HG03039 (cell line): Measurements from ENCODE around the gene CRYBG2.
"Not testable (repeated sequence)": the region's sequence is repeated elsewhere in the genome, so short reads cannot be mapped to it uniquely, and the experiment has no call there.

Experiments used
- ATAC-seq: cut with Tn5 transposase; IDR thresholded peaks from one replicate; pipeline ENCODE4 v1.9.1; 2021; ENCODE audit warnings: mild to moderate bottlenecking, moderate library complexity; ENCODE audit not compliant: unreplicated experiment

The CRYBG2 gene

DNA sequence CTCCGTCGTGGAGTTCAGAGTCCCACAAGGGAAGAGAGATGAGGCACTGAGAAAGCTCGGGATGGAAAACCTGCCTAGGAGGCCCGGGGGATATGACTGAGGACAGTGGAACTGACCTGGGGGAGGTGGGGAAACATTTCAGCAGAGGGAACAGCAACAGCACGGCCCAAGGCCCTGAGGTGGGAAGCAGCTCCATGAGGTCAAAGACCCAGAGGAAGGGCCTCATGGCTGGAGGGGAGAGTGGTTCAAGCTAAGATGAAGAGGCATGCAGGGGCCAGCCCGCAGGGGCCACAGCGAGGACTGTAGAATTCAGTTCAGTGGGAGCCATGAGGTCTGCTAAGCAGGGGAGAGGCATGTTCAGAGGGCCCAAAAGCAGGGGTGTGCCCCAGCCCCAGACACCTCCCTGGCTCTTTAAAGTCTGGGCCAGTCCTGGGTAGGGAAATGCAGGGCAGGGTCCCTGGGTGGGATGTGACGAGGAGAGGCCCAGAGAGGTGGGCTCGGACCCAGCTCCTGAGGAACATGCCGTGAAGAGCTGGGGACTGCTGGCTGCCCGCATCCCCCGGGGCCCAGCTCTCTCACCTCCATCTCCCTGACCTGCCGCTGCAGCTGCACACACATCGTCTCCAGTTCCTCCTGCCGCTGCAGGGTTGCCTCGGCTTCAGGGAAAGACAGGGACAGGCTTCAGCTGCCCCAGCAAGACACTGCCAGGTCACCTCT lies 57.4 kb downstream of the CRYBG2 start:
- ATAC-seq = no peak

- ATAC-seq = no peak
These were observed 58.5 kb downstream of the CRYBG2 start for GRCh38 chr1:26295194-26296138.

DNA sequence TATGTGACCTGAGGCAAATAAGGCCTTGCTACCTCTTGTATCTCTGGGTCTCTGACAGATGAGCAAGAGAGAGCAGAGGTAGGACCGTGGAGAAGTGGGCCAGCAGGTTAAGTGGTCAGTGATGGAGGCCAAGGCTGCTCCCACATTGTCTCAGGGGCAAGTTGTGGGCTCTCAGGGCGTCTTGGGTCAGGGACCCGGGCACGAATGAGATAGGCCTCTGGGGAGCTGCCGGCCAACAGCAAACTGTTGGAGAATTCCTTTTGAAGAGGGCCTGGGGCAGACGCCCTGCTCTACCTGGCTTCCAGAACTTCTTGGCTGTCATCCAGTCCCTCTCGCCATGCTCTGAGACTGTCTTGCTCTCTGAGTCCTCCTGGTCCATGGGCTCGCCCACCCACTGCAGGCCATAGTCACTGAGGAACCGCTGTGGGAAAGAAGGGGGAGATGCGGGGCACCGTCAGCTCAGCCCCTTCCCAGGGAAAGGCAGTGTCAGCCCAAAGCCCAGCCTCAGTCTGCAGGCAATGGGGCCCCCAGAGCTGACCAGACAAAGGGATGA lies 59.9 kb downstream of the CRYBG2 start:
- no peak for ATAC-seq

GRCh38 chr1:26292735-26293134 lies 61.2 kb downstream of the CRYBG2 start:
- not testable (repeated sequence) for ATAC-seq

GRCh38 chr1:26291939-26292338 lies 62.0 kb downstream of the CRYBG2 start:
- no peak for ATAC-seq

- no peak for ATAC-seq
These were observed 62.5 kb downstream of the CRYBG2 start for GRCh38 chr1:26291433-26291832.

DNA sequence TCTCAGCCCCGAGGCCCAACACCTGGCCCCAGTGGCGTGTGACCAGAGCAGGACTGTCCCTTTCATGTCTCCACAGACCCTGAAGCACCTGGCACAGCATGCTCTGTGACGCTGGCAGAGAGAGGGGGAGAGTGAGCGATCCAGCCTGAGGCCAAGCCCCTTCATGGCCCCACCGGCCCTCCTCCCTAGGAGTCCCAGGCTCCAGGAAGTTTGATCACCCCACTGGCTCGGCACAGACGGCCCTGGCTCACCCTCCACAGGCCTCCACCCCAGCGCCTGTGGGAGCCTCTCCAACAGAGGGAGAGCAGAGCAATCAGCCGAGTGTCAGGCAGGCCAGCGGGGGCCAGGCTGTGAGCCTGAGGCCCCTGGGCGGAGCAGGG lies 63.1 kb downstream of the CRYBG2 start:
- no peak for ATAC-seq

GRCh38 chr1:26290122-26290881 lies 63.6 kb downstream of the CRYBG2 start:
- ATAC-seq = no peak

DNA sequence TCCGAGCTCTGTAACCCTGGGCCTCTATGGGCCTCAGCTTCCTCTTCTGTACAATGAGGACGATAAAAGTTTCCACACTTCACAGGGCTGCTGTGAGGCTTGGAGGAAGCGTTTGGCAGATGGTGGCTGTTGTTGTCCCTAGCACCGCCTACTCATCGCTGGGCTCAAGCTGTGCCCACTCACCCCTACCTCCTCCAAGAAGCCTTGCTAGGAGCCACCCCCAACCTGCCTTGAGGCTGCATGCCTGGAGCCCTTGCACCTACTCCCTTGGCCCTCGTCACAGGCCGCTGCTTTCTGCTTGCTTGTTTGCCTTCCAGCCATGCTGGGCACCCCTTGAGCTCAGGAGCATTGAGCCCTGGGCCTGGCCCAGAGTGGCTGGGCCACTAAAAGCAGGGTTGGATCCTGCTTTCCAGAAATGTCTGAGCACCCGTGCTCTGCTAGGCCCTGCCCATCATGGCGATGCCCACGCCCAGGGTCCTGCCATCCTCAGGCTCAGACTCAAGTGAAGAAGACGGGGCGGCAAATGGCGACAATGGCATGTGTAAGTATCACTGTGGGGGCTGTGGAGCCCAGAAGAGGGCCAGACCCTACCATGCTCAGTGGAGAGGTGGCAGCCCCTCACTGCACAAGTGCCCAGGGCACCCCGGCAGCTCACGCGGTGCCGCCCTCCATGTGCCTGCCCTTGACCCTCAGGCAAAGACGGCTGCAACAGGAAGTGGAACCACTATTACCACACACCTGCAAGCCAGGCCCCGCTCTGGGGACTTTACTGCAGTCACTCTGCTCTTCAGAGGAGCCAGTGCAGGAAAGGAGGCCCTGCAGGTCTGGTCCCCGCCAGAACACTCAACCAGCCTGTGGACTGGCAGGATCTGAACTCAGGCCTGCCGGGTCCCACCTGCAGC lies 64.5 kb downstream of the CRYBG2 start:
- ATAC-seq = no peak

GRCh38 chr1:26288311-26288941 lies 65.5 kb downstream of the CRYBG2 start:
- ATAC-seq = no peak

DNA sequence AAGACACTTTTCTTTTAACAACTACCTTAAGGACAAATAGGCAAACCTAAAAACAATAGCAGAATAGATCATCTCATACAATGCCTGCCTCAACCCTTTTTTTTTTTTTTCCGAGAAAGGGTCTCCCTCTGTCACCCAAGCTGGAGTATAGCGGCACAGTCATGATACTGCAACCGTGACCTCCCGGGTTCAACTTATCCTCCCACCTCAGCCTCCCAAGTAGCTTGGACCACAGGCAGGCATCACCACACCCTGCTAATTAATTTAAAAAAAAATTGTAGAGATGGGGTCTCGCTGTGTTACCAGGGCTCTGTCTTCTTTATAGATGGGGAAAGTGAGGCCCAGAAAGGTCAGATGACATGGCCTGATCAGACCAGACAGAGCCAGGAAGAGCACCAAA lies 66.1 kb downstream of the CRYBG2 start:
- ATAC-seq = no peak

- ATAC-seq = no peak
These were observed 66.8 kb downstream of the CRYBG2 start for GRCh38 chr1:26287033-26287711.

- no peak for ATAC-seq
These were observed 67.9 kb downstream of the CRYBG2 start for GRCh38 chr1:26286064-26286416.

- no peak for ATAC-seq
These were observed 68.4 kb downstream of the CRYBG2 start for GRCh38 chr1:26285366-26286063.

GRCh38 chr1:26284597-26285347 lies 69.2 kb downstream of the CRYBG2 start:
- no peak for ATAC-seq

GRCh38 chr1:26283871-26284596 lies 69.9 kb downstream of the CRYBG2 start:
- no peak for ATAC-seq

GRCh38 chr1:26283279-26283853 lies 70.6 kb downstream of the CRYBG2 start:
- ATAC-seq = no peak
